Stimulated activated CD4-positive, alpha-beta T cell treated with anti-CD3 and anti-CD28 coated beads, Interleukin-1b, Interleukin-23, amount 100 ng/mL, for 24 hours (primary cell): ENCODE data around the gene ODF4.
"Not testable (repeated sequence)": the region's sequence is repeated elsewhere in the genome, so short reads cannot be mapped to it uniquely, and the experiment has no call there.

Experiments
- DNase-seq, 4 experiments: peaks; one replicate each; pipeline ENCODE4 v3.0.0-alpha.2; 2020; ENCODE audit warnings: low read depth in 4 of 4, low spot score in 1 of 4

ODF4 gene

GRCh38 chr17:8393470-8394231 lies 54.0 kb downstream of the ODF4 start:
- DNase-seq: no peak

GRCh38 chr17:8394497-8394896 lies 54.9 kb downstream of the ODF4 start:
- not testable (repeated sequence) for DNase-seq
